H9 (cell line): ENCODE results near the gene FARS2. TPM values are rescaled to one million over a fixed set of nuclear protein-coding genes. Genes with fewer than 3 reads are reported as not detected.

Experiments used
- DNase-seq: peaks from one replicate; pipeline ENCODE4 v3.0.0-alpha.2; 2017
- H2AFZ ChIP-seq: one replicate; pipeline ENCODE4 v1.6.1; 2013; ENCODE audit warnings: mild to moderate bottlenecking, low read length, control low read depth, moderate library complexity
- H2AK5ac ChIP-seq: 2 replicates; pipeline ENCODE4 v1.6.1; 2013; ENCODE audit warnings: low read length, control low read depth, mixed read lengths; ENCODE audit not compliant: insufficient read length
- H2BK120ac ChIP-seq: one replicate; pipeline ENCODE4 v1.6.1; 2013; ENCODE audit warnings: low read depth, mild to moderate bottlenecking, low read length, control low read depth, inconsistent platforms; ENCODE audit not compliant: poor library complexity, severe bottlenecking
- H2BK12ac ChIP-seq: 2 replicates; pipeline ENCODE4 v1.6.1; 2013; ENCODE audit warnings: low read length, control low read depth, mixed read lengths, low read depth; ENCODE audit not compliant: insufficient read length
- H2BK15ac ChIP-seq: 2 replicates; pipeline ENCODE4 v1.6.1; 2013; ENCODE audit warnings: low read depth, low read length, control low read depth
- H2BK20ac ChIP-seq: one replicate; pipeline ENCODE4 v1.6.1; 2013; ENCODE audit warnings: low read depth, mild to moderate bottlenecking, low read length, control low read depth, inconsistent platforms; ENCODE audit not compliant: poor library complexity, severe bottlenecking
- H2BK5ac ChIP-seq: 2 replicates; pipeline ENCODE4 v1.6.1; 2013; ENCODE audit warnings: low read length, control low read depth, mixed read lengths; ENCODE audit not compliant: insufficient read length
- H3K14ac ChIP-seq: 2 replicates; pipeline ENCODE4 v1.6.1; 2013; ENCODE audit warnings: low read length, control low read depth; ENCODE audit not compliant: insufficient read depth
- H3K18ac ChIP-seq: 2 replicates; pipeline ENCODE4 v1.6.1; 2013; ENCODE audit warnings: low read depth, mild to moderate bottlenecking, mixed read lengths, low read length, control low read depth; ENCODE audit not compliant: insufficient read length
- H3K23ac ChIP-seq: 2 replicates; pipeline ENCODE4 v1.6.1; 2013; ENCODE audit warnings: low read length, control low read depth, mixed read lengths, low read depth; ENCODE audit not compliant: insufficient read length
- H3K23me2 ChIP-seq: 2 replicates; pipeline ENCODE4 v1.6.1; 2013; ENCODE audit warnings: low read depth, mild to moderate bottlenecking, mixed read lengths, low read length, control low read depth; ENCODE audit not compliant: insufficient read length, poor library complexity, severe bottlenecking
- H3K27ac ChIP-seq: 2 replicates; pipeline ENCODE4 v1.5.1; 2013; ENCODE audit warnings: low read length, control low read depth, mixed read lengths, low read depth; ENCODE audit not compliant: insufficient read length
- H3K27me3 ChIP-seq: 2 replicates; pipeline ENCODE4 v1.6.1; 2013; ENCODE audit warnings: low read length, control low read depth, inconsistent platforms; ENCODE audit not compliant: insufficient read depth
- H3K4ac ChIP-seq: 2 replicates; pipeline ENCODE4 v1.6.1; 2013; ENCODE audit warnings: low read depth, mild to moderate bottlenecking, control low read depth, inconsistent platforms, low read length, moderate library complexity
- H3K4me1 ChIP-seq: 2 replicates; pipeline ENCODE4 v1.6.1; 2013; ENCODE audit warnings: low read length, control low read depth, inconsistent platforms; ENCODE audit not compliant: insufficient read depth
- H3K4me2 ChIP-seq: 2 replicates; pipeline ENCODE4 v1.6.1; 2013; ENCODE audit warnings: low read length, control low read depth, mixed read lengths; ENCODE audit not compliant: insufficient read length, insufficient read depth
- H3K56ac ChIP-seq: 2 replicates; pipeline ENCODE4 v1.6.1; 2013; ENCODE audit warnings: low read depth, mild to moderate bottlenecking, mixed read lengths, low read length, control low read depth; ENCODE audit not compliant: insufficient read length
- H3K79me1 ChIP-seq: 2 replicates; pipeline ENCODE4 v1.6.1; 2013; ENCODE audit warnings: low read depth, mild to moderate bottlenecking, moderate library complexity, low read length, control low read depth, inconsistent platforms; ENCODE audit not compliant: insufficient read depth, poor library complexity, severe bottlenecking
- H3K79me2 ChIP-seq: 2 replicates; pipeline ENCODE4 v1.6.1; 2013; ENCODE audit warnings: low read length, control low read depth, inconsistent platforms; ENCODE audit not compliant: insufficient read depth
- H3K9ac ChIP-seq: 2 replicates; pipeline ENCODE4 v1.6.1; 2013; ENCODE audit warnings: low read length, control low read depth, mixed read lengths; ENCODE audit not compliant: insufficient read length; ENCODE audit errors: extremely low read depth
- H3K9me3 ChIP-seq: one replicate; pipeline ENCODE4 v1.6.1; 2013; ENCODE audit warnings: low read depth, low read length, inconsistent platforms; ENCODE audit not compliant: control insufficient read depth
- H3T11ph ChIP-seq: one replicate; pipeline ENCODE4 v1.6.1; 2013; ENCODE audit warnings: mild to moderate bottlenecking, low read length, control low read depth, inconsistent platforms
- H4K20me1 ChIP-seq: one replicate; pipeline ENCODE4 v1.6.1; 2013; ENCODE audit not compliant: control insufficient read depth, insufficient read length, insufficient read depth
- H4K5ac ChIP-seq: 2 replicates; pipeline ENCODE4 v1.6.1; 2013; ENCODE audit warnings: low read depth, mild to moderate bottlenecking, mixed read lengths, low read length, control low read depth; ENCODE audit not compliant: insufficient read length
- H4K8ac ChIP-seq: replicated peaks from 2 replicates; pipeline ENCODE4 v1.6.1; 2013; ENCODE audit warnings: low read length, control low read depth, mixed read lengths, low read depth; ENCODE audit not compliant: insufficient read length
- H4K91ac ChIP-seq: 2 replicates; pipeline ENCODE4 v1.6.1; 2013; ENCODE audit warnings: low read depth, mild to moderate bottlenecking, moderate library complexity, mixed read lengths, low read length, control low read depth; ENCODE audit not compliant: insufficient read length
- H3K27ac Mint-ChIP-seq, 3 experiments: 2 replicates in 2 of 3; 3 replicates in 1 of 3; pipeline ENCODE4 v1.8.0; 2020 to 2021; ENCODE audit warnings: mixed read lengths in 3 of 3, mild to moderate bottlenecking in 1 of 3, moderate library complexity in 1 of 3
- H3K27me3 Mint-ChIP-seq: 2 replicates; pipeline ENCODE4 v1.8.0; 2021; ENCODE audit warnings: low read depth, mild to moderate bottlenecking, moderate library complexity, mixed read lengths
- H3K36me3 Mint-ChIP-seq, 3 experiments: 2 replicates in 2 of 3; 3 replicates in 1 of 3; pipeline ENCODE4 v1.8.0; 2020 to 2021; ENCODE audit warnings: low read depth in 3 of 3, mixed read lengths in 3 of 3; ENCODE audit not compliant: insufficient read depth in 1 of 3
- H3K4me1 Mint-ChIP-seq, 2 experiments: 2 replicates each; pipeline ENCODE4 v1.8.0; 2020; ENCODE audit warnings: mixed read lengths in 2 of 2
- H3K4me3 Mint-ChIP-seq, 2 experiments: 2 replicates in 1 of 2; 3 replicates in 1 of 2; pipeline ENCODE4 v1.8.0; 2020 to 2021; ENCODE audit warnings: mild to moderate bottlenecking in 2 of 2, mixed read lengths in 2 of 2, moderate library complexity in 1 of 2
- H3K9me3 Mint-ChIP-seq, 2 experiments: 2 replicates in 1 of 2; 3 replicates in 1 of 2; pipeline ENCODE4 v1.8.0; 2020; ENCODE audit warnings: mild to moderate bottlenecking in 2 of 2, mixed read lengths in 2 of 2, moderate library complexity in 1 of 2
- CTCF ChIP-seq: fragments of 200-600 bp; sonication (generic); conservative IDR thresholded peaks from 3 replicates; pipeline ENCODE4 v1.8.0; 2021; ENCODE audit warnings: antibody characterized with exemption, mild to moderate bottlenecking
- WGBS: extraction: QIAGEN DNeasy Blood & Tissue Kit; methylation state at CpG from one replicate; pipeline ENCODE4 v1.1.7; 2013; ENCODE audit warnings: missing lambda C conversion rate, low lambda C conversion rate, mixed read lengths; ENCODE audit not compliant: insufficient read length; ENCODE audit errors: extremely low coverage; 5-methylcytosine and 5-hydroxymethylcytosine counted together
- total RNA-seq: library from RNA; stranded (reverse); gene quantifications from 2 replicates; pipeline ENCODE4 v1.2.1, GENCODE V29; 2021

Gene FARS2
- total RNA-seq, 1 experiment from 2014 or later, result 8.5 TPM

GRCh38 chr6:5639193-5639592 lies 377.9 kb downstream of the FARS2 start:
- Histone ChIP-seq H3T11ph (no peak overlapping the region), H2BK5ac (no peak overlapping the region), H3K18ac (no peak overlapping the region), H4K5ac (no peak overlapping the region), H3K79me1 (no peaks in the 10 kb centered on the region), H4K20me1 (no peaks in the 10 kb centered on the region), H3K4ac (no peak overlapping the region), H2BK20ac (no peak overlapping the region), H2BK15ac (no peak overlapping the region), H3K4me2 (no peak overlapping the region), H3K14ac (no peak overlapping the region), H4K8ac (no peak overlapping the region), H2AK5ac (no peak overlapping the region), H3K4me1 (no peaks in the 10 kb centered on the region), H3K56ac (no peak overlapping the region), H3K23me2 (no peaks in the 10 kb centered on the region), H3K9ac (no peak overlapping the region), H3K27ac (no peak overlapping the region), H3K9me3 (peaks cover 6% of the 10 kb centered on the region), H3K79me2 (no peaks in the 10 kb centered on the region), H2BK120ac (no peak overlapping the region), H3K27me3 (no peaks in the 10 kb centered on the region), H4K91ac (no peak overlapping the region), H3K23ac (no peak overlapping the region), H2BK12ac (no peak overlapping the region), H2AFZ (no peak overlapping the region)
- no peak for TF ChIP-seq CTCF
- no peaks in the 10 kb centered on the region for H3K27me3 Mint-ChIP-seq
- no peak overlapping the region for H3K4me3 Mint-ChIP-seq
- peaks cover 13 to 15% (median 14%) of the 10 kb centered on the region in 3 experiments for H3K36me3 Mint-ChIP-seq
- H3K9me3 Mint-ChIP-seq, result peaks cover 17 to 20% of the 10 kb centered on the region in 2 experiments
- H3K4me1 Mint-ChIP-seq, result peaks cover 9 to 10% of the 10 kb centered on the region in 2 experiments
- DNase-seq, result no peak
- no peak overlapping the region for H3K27ac Mint-ChIP-seq
- WGBS, result no CpG with 5 or more reads among the region's 2 CpGs
